Uterus (tissue), 4 donors: ENCODE data around the gene PRKAR1A. TPM values are rescaled to one million over a fixed set of nuclear protein-coding genes. Genes with fewer than 3 reads are reported as not detected.

ENCODE experiments used
- DNase-seq, 2 donors: peaks; one replicate each; pipeline ENCODE4 v3.0.0-alpha.2; 2019 to 2020
- H3K27ac ChIP-seq, 2 donors: fragments of 200-600 bp; sonication (generic); 1 replicate in 1 of 2; 2 replicates in 1 of 2; pipeline ENCODE4 v1.5.1; 2016 to 2018
- H3K27me3 ChIP-seq, 2 donors: fragments of 200-600 bp; sonication (generic); one replicate each; pipeline ENCODE4 v1.5.1; 2018 to 2019; ENCODE audit warnings: control low read depth in 1 of 2
- H3K36me3 ChIP-seq, 2 donors: fragments of 200-600 bp; sonication (generic); one replicate each; pipeline ENCODE4 v1.5.1; 2019; ENCODE audit warnings: control low read depth in 1 of 2
- H3K4me1 ChIP-seq, 2 donors: fragments of 200-600 bp; sonication (generic); one replicate each; pipeline ENCODE4 v1.5.1; 2018 to 2019; ENCODE audit warnings: control low read depth in 1 of 2
- H3K4me3 ChIP-seq, 2 donors: fragments of 200-600 bp; sonication (generic); 1 replicate in 1 of 2; 2 replicates in 1 of 2; pipeline ENCODE4 v1.5.1; 2018 to 2019; ENCODE audit warnings: mild to moderate bottlenecking in 1 of 2
- H3K9me3 ChIP-seq, 2 donors: fragments of 200-600 bp; sonication (generic); one replicate each; pipeline ENCODE4 v1.5.1; 2019; ENCODE audit warnings: control low read depth in 1 of 2
- CTCF ChIP-seq, 4 experiments: fragments of 200-600 bp in 2 of 4; fragments of 450-650 bp in 2 of 4; sonication (generic) in 2 of 4; IDR thresholded peaks; one replicate each; pipeline ENCODE4 v1.5.1; 2016 to 2019; ENCODE audit warnings: antibody characterized with exemption in 4 of 4, mild to moderate bottlenecking in 2 of 4, moderate library complexity in 1 of 4
- POLR2A ChIP-seq, 2 donors: fragments of 450-650 bp; IDR thresholded peaks; one replicate each; pipeline ENCODE4 v1.6.1; 2016; ENCODE audit warnings: antibody characterized with exemption in 2 of 2, mild to moderate bottlenecking in 1 of 2, moderate library complexity in 1 of 2
- intact Hi-C: fragments of 100-400 bp; cut with DNase I; formaldehyde crosslinking; loops from one replicate; pipeline ENCODE4 v1.15.1; 2023; ENCODE audit warnings: low total_unique reads
- total RNA-seq, 4 donors: library from RNA; depleted of rRNA in 3 of 4; stranded (reverse); fragments of >200 nt in 3 of 4; gene quantifications; one replicate each; pipeline versions ENCODE4 v1.1.0 to v1.2.4, GENCODE V29; 2014 to 2023
- donor health status: DM: yes; HTN: yes; CAD: no.

PRKAR1A gene
- total RNA-seq, 4 donors from 2014 or later = 171 to 532 (median 388) TPM

- intact Hi-C loops = no loop called here
- H3K27ac ChIP-seq = no peak overlapping the region
- H3K4me3 ChIP-seq = no peak overlapping the region
Observed at GRCh38 chr17:68573338-68573737, 61.1 kb downstream of the PRKAR1A start.

GRCh38 chr17:68576137-68576536 lies 63.9 kb downstream of the PRKAR1A start:
- H3K4me3 ChIP-seq = no peak overlapping the region
- intact Hi-C loops = no loop called here
- no peaks in the 10 kb centered on the region for H3K27me3 ChIP-seq
- peak overlapping the region; percentile 55 to 72 for H3K27ac ChIP-seq
- peaks cover 4 to 12% of the 10 kb centered on the region in 2 donors for H3K4me1 ChIP-seq
- no peak for DNase-seq
- TF ChIP-seq POLR2A (IDR thresholded peaks at IDR 0.05) (no peak), CTCF (IDR thresholded peaks at IDR 0.05) (no peak)
- no peaks in the 10 kb centered on the region for H3K36me3 ChIP-seq
- H3K9me3 ChIP-seq = no peaks in the 10 kb centered on the region

More at GRCh38 chr17:68573338-68573737, 61.1 kb downstream of the PRKAR1A start:
- TF ChIP-seq POLR2A (IDR thresholded peaks at IDR 0.05) (no peak), CTCF (IDR thresholded peaks at IDR 0.05) (no peak)
- peaks cover 4 to 10% of the 10 kb centered on the region in 2 donors for H3K4me1 ChIP-seq
- H3K36me3 ChIP-seq = no peaks in the 10 kb centered on the region
- H3K27me3 ChIP-seq = no peaks in the 10 kb centered on the region
- H3K9me3 ChIP-seq = no peaks in the 10 kb centered on the region
- no peak for DNase-seq

GRCh38 chr17:68576811-68577496 lies 64.7 kb downstream of the PRKAR1A start:
- no peaks in the 10 kb centered on the region for H3K36me3 ChIP-seq
- H3K27me3 ChIP-seq = no peaks in the 10 kb centered on the region
- TF ChIP-seq POLR2A (IDR thresholded peaks at IDR 0.05) = no peak
- peak in 1 of 4 experiments; percentile 20 for TF ChIP-seq CTCF (IDR thresholded peaks at IDR 0.05)
- no peaks in the 10 kb centered on the region for H3K9me3 ChIP-seq
- H3K4me1 ChIP-seq = peaks cover 4 to 12% of the 10 kb centered on the region in 2 donors
- peak overlapping the region; percentile 55 to 72 for H3K27ac ChIP-seq
- DNase-seq = peak; percentile 58 to 67
- H3K4me3 ChIP-seq = no peak overlapping the region
- intact Hi-C loops = no loop called here

- DNase-seq = no peak
- H3K36me3 ChIP-seq = no peaks in the 10 kb centered on the region
- intact Hi-C loops = no loop called here
- no peaks in the 10 kb centered on the region for H3K27me3 ChIP-seq
- TF ChIP-seq CTCF (IDR thresholded peaks at IDR 0.05) (no peak), POLR2A (IDR thresholded peaks at IDR 0.05) (no peak)
- no peaks in the 10 kb centered on the region for H3K9me3 ChIP-seq
- no peak overlapping the region for H3K4me3 ChIP-seq
- peak overlapping the region in 1 of 2 donors; percentile 55 for H3K27ac ChIP-seq
- H3K4me1 ChIP-seq = peaks cover 4 to 12% of the 10 kb centered on the region in 2 donors
Observed at GRCh38 chr17:68577497-68577821, 65.2 kb downstream of the PRKAR1A start.

GRCh38 chr17:68578236-68578635 lies 66.0 kb downstream of the PRKAR1A start:
- peaks cover 4 to 12% of the 10 kb centered on the region in 2 donors for H3K4me1 ChIP-seq
- no peaks in the 10 kb centered on the region for H3K27me3 ChIP-seq
- H3K9me3 ChIP-seq = no peaks in the 10 kb centered on the region
- no peak for DNase-seq
- H3K27ac ChIP-seq = peak overlapping the region; percentile 55 to 70
- intact Hi-C loops = no loop called here
- no peak overlapping the region for H3K4me3 ChIP-seq
- H3K36me3 ChIP-seq = no peaks in the 10 kb centered on the region
- TF ChIP-seq CTCF (IDR thresholded peaks at IDR 0.05) (no peak), POLR2A (IDR thresholded peaks at IDR 0.05) (no peak)
